B cell (primary cell): ENCODE measurements around the gene CEACAM19. TPM values are rescaled to one million over a fixed set of nuclear protein-coding genes. Genes with fewer than 3 reads are reported as not detected.

Source experiments
- ATAC-seq: fragments of 200-7000 bp; cut with Tn5 transposase; one replicate; pipeline ENCODE4 v1.10.0; 2021; ENCODE audit warnings: low read depth, mild to moderate bottlenecking, moderate number of reproducible peaks, moderate library complexity
- CTCF ChIA-PET: fragments of 350-600 bp; sonication (Branson Sonifier 250); formaldehyde crosslinking; loops from one replicate; lab custom pipeline; 2021; ENCODE audit warnings: antibody characterized with exemption, inconsistent platforms; lab: Charles Lee
- POLR2A ChIA-PET: fragments of 350-600 bp; sonication (Branson Sonifier 250); formaldehyde crosslinking; loops from one replicate; lab custom pipeline; 2021; ENCODE audit warnings: antibody characterized with exemption; lab: Charles Lee
- DNase-seq: peaks from one replicate; pipeline ENCODE4 v3.0.0; 2013
- H2AFZ ChIP-seq: 2 replicates; pipeline ENCODE4 v1.6.1; 2012; ENCODE audit warnings: mild to moderate bottlenecking, low read depth, low read length; ENCODE audit not compliant: insufficient read depth, poor library complexity, severe bottlenecking
- H3K27ac ChIP-seq, 2 donors: 1 replicate in 1 of 2; 2 replicates in 1 of 2; pipeline ENCODE4 v1.5.1; 2012 to 2013; ENCODE audit warnings: low read length in 2 of 2, mild to moderate bottlenecking in 2 of 2, moderate library complexity in 1 of 2
- H3K27me3 ChIP-seq, 4 experiments: fragments of 200-600 bp in 1 of 4; sonication (generic) in 1 of 4; replicated peaks in 1 of 4; 1 replicate in 2 of 4; 2 replicates in 2 of 4; pipeline versions ENCODE4 v1.6.1 to v1.7.0; 2013 to 2016; ENCODE audit warnings: low read length in 3 of 4, mild to moderate bottlenecking in 2 of 4, mixed read lengths in 1 of 4, moderate library complexity in 1 of 4; ENCODE audit not compliant: insufficient read depth in 4 of 4, control insufficient read depth in 3 of 4; ENCODE audit errors: control extremely low read depth in 1 of 4
- H3K36me3 ChIP-seq, 2 experiments: replicated peaks in 1 of 2; 1 replicate in 1 of 2; 2 replicates in 1 of 2; pipeline versions ENCODE4 v1.6.1 to v1.7.1; 2013; ENCODE audit warnings: low read length in 1 of 2; ENCODE audit not compliant: insufficient read depth in 2 of 2, control insufficient read depth in 1 of 2; ENCODE audit errors: control extremely low read depth in 1 of 2, extremely low read depth in 1 of 2
- H3K4me1 ChIP-seq, 2 donors: fragments of 200-600 bp in 1 of 2; sonication (generic) in 1 of 2; 1 replicate in 1 of 2; 2 replicates in 1 of 2; pipeline versions ENCODE4 v1.5.1 to v1.6.1; 2013 to 2017; ENCODE audit warnings: low read length in 2 of 2; ENCODE audit not compliant: control insufficient read depth in 2 of 2, insufficient read depth in 2 of 2
- H3K4me2 ChIP-seq: replicated peaks from 2 replicates; pipeline ENCODE3; 2012; ENCODE audit warnings: mild to moderate bottlenecking, low read depth, low read length; ENCODE audit not compliant: poor library complexity, severe bottlenecking
- H3K4me3 ChIP-seq, 5 experiments: fragments of 200-600 bp in 1 of 5; sonication (generic) in 1 of 5; 1 replicate in 3 of 5; 2 replicates in 2 of 5; pipeline versions ENCODE4 v1.5.1 to v1.7.0; 2011 to 2016; ENCODE audit warnings: low read length in 4 of 5, mild to moderate bottlenecking in 4 of 5, low read depth in 2 of 5, control low read depth in 1 of 5, moderate library complexity in 1 of 5; ENCODE audit not compliant: insufficient read depth in 1 of 5; ENCODE audit errors: control extremely low read depth in 1 of 5, extremely low read depth in 1 of 5
- H3K79me2 ChIP-seq: fragments of 200-600 bp; sonication (generic); one replicate; pipeline ENCODE4 v1.6.0; 2016; ENCODE audit warnings: low read length; ENCODE audit not compliant: control insufficient read depth, insufficient read depth
- H3K9ac ChIP-seq: fragments of 200-600 bp; sonication (generic); 2 replicates; pipeline ENCODE4 v1.6.1; 2017; ENCODE audit warnings: mild to moderate bottlenecking, low read length, moderate library complexity
- H3K9me3 ChIP-seq, 3 donors: one replicate each; pipeline versions ENCODE4 v1.6.1 to v1.7.1; 2013; ENCODE audit warnings: low read length in 2 of 3; ENCODE audit not compliant: control insufficient read depth in 2 of 3, insufficient read depth in 1 of 3; ENCODE audit errors: control extremely low read depth in 1 of 3
- H4K20me1 ChIP-seq: 2 replicates; pipeline ENCODE4 v1.6.0; 2012; ENCODE audit warnings: mild to moderate bottlenecking, low read length; ENCODE audit not compliant: insufficient read depth, control insufficient read depth, poor library complexity, severe bottlenecking
- H3K27ac Mint-ChIP-seq: one replicate; pipeline ENCODE4 v1.8.0; 2021; ENCODE audit warnings: mixed read lengths
- H3K27me3 Mint-ChIP-seq: one replicate; pipeline ENCODE4 v1.8.0; 2021; ENCODE audit warnings: mixed read lengths
- H3K4me1 Mint-ChIP-seq: one replicate; pipeline ENCODE4 v1.8.0; 2021; ENCODE audit warnings: mixed read lengths
- H3K4me3 Mint-ChIP-seq: one replicate; pipeline ENCODE4 v1.8.0; 2021; ENCODE audit warnings: mixed read lengths
- H3K9me3 Mint-ChIP-seq: one replicate; pipeline ENCODE4 v1.8.0; 2022; ENCODE audit warnings: mixed read lengths; ENCODE audit not compliant: insufficient read depth
- CTCF ChIP-seq: fragments of 200-600 bp; IDR thresholded peaks from one replicate; pipeline ENCODE4 v1.8.0; 2022; ENCODE audit warnings: antibody characterized with exemption, mild to moderate bottlenecking
- EZH2 ChIP-seq: IDR thresholded peaks from 2 replicates; pipeline ENCODE4 v1.6.1; 2012; ENCODE audit warnings: borderline replicate concordance, low read depth, mild to moderate bottlenecking, moderate library complexity, low read length; ENCODE audit not compliant: insufficient read depth, poor library complexity, severe bottlenecking
- WGBS: methylation state at CpG from one replicate; pipeline ENCODE4 v1.1.5; 2013; ENCODE audit warnings: missing lambda C conversion rate; ENCODE audit not compliant: insufficient coverage; 5-methylcytosine and 5-hydroxymethylcytosine counted together
- intact Hi-C: fragments of 100-400 bp; cut with micrococcal nuclease; formaldehyde crosslinking; loops from one replicate; pipeline ENCODE4 v1.10.0; 2022
- polyA plus RNA-seq: library from polyadenylated mRNA; depleted of rRNA; stranded (reverse); fragments of >200 nt; gene quantifications from 2 replicates; pipeline ENCODE4 v1.2.3, GENCODE V29; 2012
- total RNA-seq, 2 donors: library from RNA; stranded (reverse); fragments of 120-200 nt in 1 of 2; gene quantifications; 1 replicate in 1 of 2; 2 replicates in 1 of 2; pipeline versions ENCODE4 v1.2.3 to v1.2.4, GENCODE V29; 2013 to 2022

CEACAM19 gene
- total and polyA plus RNA-seq, 2 donors (not counting 1 experiment from before 2014, with no cell fraction given) = not detected

- Mint-ChIP-seq H3K4me3 (no peak overlapping the region), H3K4me1 (no peaks in the 10 kb centered on the region), H3K27ac (no peak overlapping the region), H3K27me3 (peaks cover 29% of the 10 kb centered on the region), H3K9me3 (no peaks in the 10 kb centered on the region)
- Histone ChIP-seq H2AFZ (no peak overlapping the region), H3K27ac (no peak overlapping the region), H3K79me2 (no peaks in the 10 kb centered on the region), H3K9me3 (peaks cover 0 to 3% (median 0%) of the 10 kb centered on the region in 3 donors), H3K4me2 (no peak overlapping the region), H3K27me3 (peaks cover 0 to 6% (median 1%) of the 10 kb centered on the region in 4 experiments), H3K4me3 (no peak overlapping the region), H3K9ac (no peak overlapping the region), H4K20me1 (no peaks in the 10 kb centered on the region), H3K36me3 (no peaks in the 10 kb centered on the region), H3K4me1 (no peaks in the 10 kb centered on the region)
- no peak for DNase-seq
- ChIA-PET POLR2A (no interaction called here), CTCF (interaction anchor here (0.7 to 1.8 kb wide), 3 partner anchors 16 to 161 kb away, joined by 3 to 4 read pairs (median 3); no protein-coding TSS in a partner anchor)
- TF ChIP-seq EZH2 (no peak), CTCF (no peak)
- no peak for ATAC-seq
- intact Hi-C loops = no loop called here
- 56% methylated on average over 3 of the region's 11 CpGs for WGBS
Measured at GRCh38 chr19:44636439-44637389, 34.6 kb upstream of the CEACAM19 start.

GRCh38 chr19:44637390-44637764 lies 33.9 kb upstream of the CEACAM19 start:
- ATAC-seq (no peak), DNase-seq (no peak)
- WGBS = 93% methylated on average over 5 of the region's 5 CpGs
- CTCF ChIA-PET = interaction anchor here (1.5 kb wide), 1 partner anchor 20 kb away, joined by 4 read pairs; no protein-coding TSS in a partner anchor
- no peaks in the 10 kb centered on the region for H3K36me3 ChIP-seq
- H3K4me2 ChIP-seq = no peak overlapping the region
- H3K9me3 ChIP-seq = peaks cover 0 to 3% (median 0%) of the 10 kb centered on the region in 3 donors
- no peak overlapping the region for H2AFZ ChIP-seq
- H3K4me1 ChIP-seq = no peaks in the 10 kb centered on the region
- H3K9ac ChIP-seq = no peak overlapping the region
- H3K79me2 ChIP-seq = no peaks in the 10 kb centered on the region
- POLR2A ChIA-PET = no interaction called here
- Mint-ChIP-seq H3K27ac (no peak overlapping the region), H3K4me3 (no peak overlapping the region), H3K27me3 (peaks cover 29% of the 10 kb centered on the region), H3K9me3 (no peaks in the 10 kb centered on the region), H3K4me1 (no peaks in the 10 kb centered on the region)
- no peak overlapping the region for H3K4me3 ChIP-seq
- H4K20me1 ChIP-seq = no peaks in the 10 kb centered on the region
- TF ChIP-seq CTCF (no peak), EZH2 (no peak)
- peaks cover 0 to 6% (median 1%) of the 10 kb centered on the region in 4 experiments for H3K27me3 ChIP-seq
- H3K27ac ChIP-seq = no peak overlapping the region
- intact Hi-C loops = no loop called here
